Keratinocyte (primary cell): Measurements from ENCODE around the gene ZNF615. TPM values are rescaled to one million over a fixed set of nuclear protein-coding genes. Genes with fewer than 3 reads are reported as not detected.

Experiments used
- DNase-seq: peaks from one replicate; pipeline ENCODE4 v3.0.0-alpha.2; 2011; ENCODE audit warnings: low read depth, missing footprints, low spot score
- FAIRE-seq: peaks from 2 replicates; lab custom pipeline; 2011; peaks lifted over from hg19 to GRCh38; lab: Jason Lieb, UNC
- H2AFZ ChIP-seq: 2 replicates; pipeline ENCODE4 v1.6.0; 2012; ENCODE audit warnings: low read length, control low read depth, inconsistent platforms; ENCODE audit not compliant: control insufficient read depth
- H3K27ac ChIP-seq: 2 replicates; pipeline ENCODE4 v1.5.1; 2011; ENCODE audit warnings: low read length; ENCODE audit not compliant: control insufficient read depth, insufficient read depth
- H3K27me3 ChIP-seq: 3 replicates; pipeline ENCODE4 v1.6.0; 2011; ENCODE audit warnings: low read length; ENCODE audit not compliant: control insufficient read depth, insufficient read depth; ENCODE audit errors: extremely low read depth
- H3K36me3 ChIP-seq, 2 experiments: 2 replicates in 1 of 2; 3 replicates in 1 of 2; pipeline ENCODE4 v1.5.1; 2011; ENCODE audit warnings: low read length in 2 of 2, mild to moderate bottlenecking in 1 of 2; ENCODE audit not compliant: control insufficient read depth in 2 of 2, insufficient read depth in 2 of 2; ENCODE audit errors: extremely low read depth in 1 of 2
- H3K4me1 ChIP-seq: 3 replicates; pipeline ENCODE4 v1.5.1; 2011; ENCODE audit warnings: low read length; ENCODE audit not compliant: control insufficient read depth, insufficient read depth; ENCODE audit errors: extremely low read depth
- H3K4me2 ChIP-seq: 3 replicates; pipeline ENCODE4 v1.6.0; 2011; ENCODE audit warnings: low read depth, low read length; ENCODE audit not compliant: control insufficient read depth, insufficient read depth; ENCODE audit errors: extremely low read depth
- H3K4me3 ChIP-seq, 3 experiments: fragments of 200-600 bp in 1 of 3; sonication (generic) in 1 of 3; 2 replicates in 2 of 3; 3 replicates in 1 of 3; pipeline ENCODE4 v1.5.1; 2011 to 2016; ENCODE audit warnings: low read length in 3 of 3, mild to moderate bottlenecking in 3 of 3, control low read depth in 2 of 3, inconsistent platforms in 1 of 3, low read depth in 1 of 3, mixed read lengths in 1 of 3, mixed run types in 1 of 3, moderate library complexity in 1 of 3; ENCODE audit not compliant: control insufficient read depth in 2 of 3, insufficient read depth in 2 of 3; ENCODE audit errors: extremely low read depth in 1 of 3
- H3K79me2 ChIP-seq: 2 replicates; pipeline ENCODE4 v1.6.0; 2012; ENCODE audit warnings: low read length; ENCODE audit not compliant: control insufficient read depth, insufficient read depth
- H3K9ac ChIP-seq: 3 replicates; pipeline ENCODE4 v1.6.0; 2011; ENCODE audit warnings: low read length; ENCODE audit not compliant: control insufficient read depth, insufficient read depth; ENCODE audit errors: extremely low read depth
- H3K9me1 ChIP-seq: 3 replicates; pipeline ENCODE4 v1.6.0; 2011; ENCODE audit warnings: low read length; ENCODE audit not compliant: control insufficient read depth, insufficient read depth; ENCODE audit errors: extremely low read depth
- H3K9me3 ChIP-seq: 2 replicates; pipeline ENCODE4 v1.5.1; 2012; ENCODE audit warnings: low read depth, low read length; ENCODE audit not compliant: control insufficient read depth
- H4K20me1 ChIP-seq: 3 replicates; pipeline ENCODE4 v1.6.0; 2011; ENCODE audit warnings: low read length; ENCODE audit not compliant: control insufficient read depth, insufficient read depth; ENCODE audit errors: extremely low read depth
- CTCF ChIP-seq, 3 experiments: IDR thresholded peaks in 1 of 3; conservative IDR thresholded peaks in 1 of 3; optimal IDR thresholded peaks in 1 of 3; 2 replicates in 2 of 3; 3 replicates in 1 of 3; pipeline versions ENCODE3 to v1.5.1; 2011; ENCODE audit warnings: low read length in 3 of 3, mild to moderate bottlenecking in 3 of 3, moderate library complexity in 2 of 3, control low read depth in 1 of 3, inconsistent platforms in 1 of 3; ENCODE audit not compliant: insufficient read depth in 2 of 3; ENCODE audit errors: extremely low read depth in 1 of 3
- EZH2 ChIP-seq: IDR thresholded peaks from one replicate; pipeline ENCODE4 v1.6.1; 2012; ENCODE audit warnings: inconsistent platforms, mild to moderate bottlenecking, low read length, moderate library complexity
- dilution Hi-C: fragments of 300-500 bp; cut with MboI; formaldehyde crosslinking; loops from one replicate; pipeline ENCODE4 v1.7.0; 2020; ENCODE audit warnings: low sequenced_read_pairs; ENCODE audit not compliant: extremely low pct_ligation_motif_present
- polyA plus RNA-seq, 5 experiments: library from polyadenylated mRNA; depleted of rRNA in 3 of 5; stranded (reverse) in 3 of 5; stranded (forward) in 1 of 5; unstranded in 1 of 5; fragments of >200 nt; gene quantifications; 1 replicate in 1 of 5; 2 replicates in 3 of 5; 3 replicates in 1 of 5; pipeline versions ENCODE4 v1.2.1 to v1.2.3, GENCODE V29; 2011 to 2012; ENCODE audit warnings: missing spikeins in 2 of 5, low read depth in 1 of 5, low replicate concordance in 1 of 5

The ZNF615 gene
- polyA plus RNA-seq, 1 donor (not counting 4 experiments of a cell fraction or from before 2014, with no cell fraction given): 3.7 TPM

- Histone ChIP-seq H3K9me3 (peaks cover 10% of the 10 kb centered on the region), H3K4me2 (no peak overlapping the region), H3K9me1 (no peaks in the 10 kb centered on the region), H4K20me1 (no peaks in the 10 kb centered on the region), H3K4me1 (no peaks in the 10 kb centered on the region), H3K27ac (no peak overlapping the region), H3K27me3 (no peaks in the 10 kb centered on the region), H3K4me3 (no peak overlapping the region), H2AFZ (no peak overlapping the region), H3K9ac (no peak overlapping the region), H3K36me3 (no peaks in the 10 kb centered on the region), H3K79me2 (peaks cover 21% of the 10 kb centered on the region)
- DNase-seq (no peak), FAIRE-seq (no peak)
- no peak for TF ChIP-seq EZH2
- no peak for TF ChIP-seq CTCF (optimal IDR thresholded peaks at IDR 0.05 in 1 of 3, IDR thresholded peaks at IDR 0.05 in 1 of 3, conservative IDR thresholded peaks at IDR 0.05 in 1 of 3; ENCODE audit: extremely low read depth in 1 of 3, insufficient read depth in 2 of 3, low read length in 3 of 3)
- dilution Hi-C loops: no loop called here
These were observed 27.8 kb downstream of the ZNF615 start for GRCh38 chr19:51980116-51980736.

- FAIRE-seq (no peak), DNase-seq (no peak)
- peaks cover 0 to 3% of the 10 kb centered on the region in 2 experiments for H3K36me3 ChIP-seq
- no peaks in the 10 kb centered on the region for H3K9me1 ChIP-seq
- TF ChIP-seq CTCF (optimal IDR thresholded peaks at IDR 0.05 in 1 of 3, IDR thresholded peaks at IDR 0.05 in 1 of 3, conservative IDR thresholded peaks at IDR 0.05 in 1 of 3; ENCODE audit: extremely low read depth in 1 of 3, insufficient read depth in 2 of 3, low read length in 3 of 3) (no peak), EZH2 (no peak)
- no peak overlapping the region for H3K27ac ChIP-seq
- peaks cover 12% of the 10 kb centered on the region for H3K79me2 ChIP-seq
- no peak overlapping the region for H3K9ac ChIP-seq
- dilution Hi-C loops: no loop called here
- H3K4me3 ChIP-seq: no peak overlapping the region
- H2AFZ ChIP-seq: no peak overlapping the region
- H3K4me2 ChIP-seq: no peak overlapping the region
- no peaks in the 10 kb centered on the region for H4K20me1 ChIP-seq
- H3K27me3 ChIP-seq: no peaks in the 10 kb centered on the region
- H3K4me1 ChIP-seq: no peaks in the 10 kb centered on the region
- peaks cover 10% of the 10 kb centered on the region for H3K9me3 ChIP-seq
These were observed 29.1 kb downstream of the ZNF615 start for GRCh38 chr19:51978882-51979281.
